IMR-90 (cell line): Measurements from ENCODE around the gene NCAPD3.

ENCODE experiments used
- BHLHE40 ChIP-seq: fragments of 150-350 bp; IDR thresholded peaks from 2 replicates; pipeline ENCODE4 v1.6.1; 2016; ENCODE audit warnings: mild to moderate bottlenecking, low read depth, low read length
- CEBPB ChIP-seq: IDR thresholded peaks from 2 replicates; pipeline ENCODE4 v1.6.1; 2012; ENCODE audit warnings: low read depth, low read length, improper control_type of control experiment
- MAFK ChIP-seq: IDR thresholded peaks from 2 replicates; pipeline ENCODE4 v1.6.1; 2012; ENCODE audit warnings: low read depth, low read length, improper control_type of control experiment
- POLR2A ChIP-seq: IDR thresholded peaks from 2 replicates; pipeline ENCODE4 v1.6.1; 2012; ENCODE audit warnings: mild to moderate bottlenecking, low read depth, low read length
- RAD21 ChIP-seq: IDR thresholded peaks from 2 replicates; pipeline ENCODE4 v1.6.1; 2012; ENCODE audit warnings: low read length, improper control_type of control experiment
- RCOR1 ChIP-seq: IDR thresholded peaks from 2 replicates; pipeline ENCODE4 v1.6.1; 2012; ENCODE audit warnings: mild to moderate bottlenecking, low read length, improper control_type of control experiment; ENCODE audit not compliant: insufficient replicate concordance
- SMC3 ChIP-seq: fragments of 150-350 bp; IDR thresholded peaks from 2 replicates; pipeline ENCODE4 v1.6.1; 2016; ENCODE audit warnings: low read depth, mild to moderate bottlenecking, antibody characterized with exemption, low read length, moderate library complexity
- TF ChIP-seq, protein P1 (sequence below): conservative IDR thresholded peaks from 2 replicates; pipeline ENCODE4 v1.5.1; 2012; ENCODE audit warnings: mild to moderate bottlenecking, low read depth, low read length, improper control_type of control experiment
- TF ChIP-seq, protein P2 (sequence below): fragments of 150-350 bp; IDR thresholded peaks from 2 replicates; pipeline ENCODE4 v1.6.1; 2017; ENCODE audit warnings: mild to moderate bottlenecking, antibody characterized with exemption, low read length, low read depth

DNA sequence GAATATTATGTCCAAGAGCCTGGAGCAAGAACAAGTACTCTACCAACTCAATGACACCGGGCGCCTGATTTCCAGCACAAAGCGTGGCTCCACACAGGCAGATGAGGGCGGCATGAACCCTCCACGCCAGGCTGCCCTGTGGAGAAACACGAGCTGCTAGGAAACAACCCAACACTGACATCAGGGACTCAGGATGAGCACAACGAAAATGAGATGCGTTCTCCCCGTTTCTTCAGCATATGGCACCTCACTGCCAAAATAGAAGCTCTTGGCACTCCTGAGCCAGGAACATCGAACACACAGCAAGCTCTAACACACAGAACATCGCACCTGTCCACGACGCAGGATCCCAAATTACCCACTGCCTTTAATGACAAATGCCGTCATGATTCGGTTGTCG is 68.3 kb downstream of the NCAPD3 start:
- TF ChIP-seq MAFK (no peak), RCOR1 (no peak), RAD21 (no peak), POLR2A (no peak), SMC3 (no peak), BHLHE40 (no peak), CEBPB (no peak)
- TF ChIP-seq, protein P1, sequence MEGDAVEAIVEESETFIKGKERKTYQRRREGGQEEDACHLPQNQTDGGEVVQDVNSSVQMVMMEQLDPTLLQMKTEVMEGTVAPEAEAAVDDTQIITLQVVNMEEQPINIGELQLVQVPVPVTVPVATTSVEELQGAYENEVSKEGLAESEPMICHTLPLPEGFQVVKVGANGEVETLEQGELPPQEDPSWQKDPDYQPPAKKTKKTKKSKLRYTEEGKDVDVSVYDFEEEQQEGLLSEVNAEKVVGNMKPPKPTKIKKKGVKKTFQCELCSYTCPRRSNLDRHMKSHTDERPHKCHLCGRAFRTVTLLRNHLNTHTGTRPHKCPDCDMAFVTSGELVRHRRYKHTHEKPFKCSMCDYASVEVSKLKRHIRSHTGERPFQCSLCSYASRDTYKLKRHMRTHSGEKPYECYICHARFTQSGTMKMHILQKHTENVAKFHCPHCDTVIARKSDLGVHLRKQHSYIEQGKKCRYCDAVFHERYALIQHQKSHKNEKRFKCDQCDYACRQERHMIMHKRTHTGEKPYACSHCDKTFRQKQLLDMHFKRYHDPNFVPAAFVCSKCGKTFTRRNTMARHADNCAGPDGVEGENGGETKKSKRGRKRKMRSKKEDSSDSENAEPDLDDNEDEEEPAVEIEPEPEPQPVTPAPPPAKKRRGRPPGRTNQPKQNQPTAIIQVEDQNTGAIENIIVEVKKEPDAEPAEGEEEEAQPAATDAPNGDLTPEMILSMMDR, result no peak
- TF ChIP-seq, protein P2, sequence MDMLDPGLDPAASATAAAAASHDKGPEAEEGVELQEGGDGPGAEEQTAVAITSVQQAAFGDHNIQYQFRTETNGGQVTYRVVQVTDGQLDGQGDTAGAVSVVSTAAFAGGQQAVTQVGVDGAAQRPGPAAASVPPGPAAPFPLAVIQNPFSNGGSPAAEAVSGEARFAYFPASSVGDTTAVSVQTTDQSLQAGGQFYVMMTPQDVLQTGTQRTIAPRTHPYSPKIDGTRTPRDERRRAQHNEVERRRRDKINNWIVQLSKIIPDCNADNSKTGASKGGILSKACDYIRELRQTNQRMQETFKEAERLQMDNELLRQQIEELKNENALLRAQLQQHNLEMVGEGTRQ, result no peak
